K562 (cell line): ENCODE data around the gene MPDU1. TPM values are rescaled to one million over a fixed set of nuclear protein-coding genes. Genes with fewer than 3 reads are reported as not detected.

ENCODE experiments used
- ATAC-seq: fragments of 200-7000 bp; cut with Tn5 transposase; 3 replicates; pipeline ENCODE4 v1.9.1; 2020; ENCODE audit warnings: moderate library complexity
- BruUV-seq: library from RNA; stranded (reverse); fragments of 400-500 nt; replicated peaks from 2 replicates; lab custom pipeline; 2021; lab: Mats Ljungman, UMichigan
- CTCF ChIA-PET: fragments of 300-600 bp; formaldehyde crosslinking; extraction: SDS; loops from one replicate; lab custom pipeline; 2021; ENCODE audit warnings: low intra/inter-chr PET ratio; lab: Yijun Ruan, JAX
- POLR2A ChIA-PET: fragments of 300-600, 350-650 bp; sonication (Branson Sonifier 250); formaldehyde crosslinking; extraction: SDS; loops from one replicate; lab custom pipeline; 2021; ENCODE audit warnings: antibody characterized with exemption, inconsistent platforms; lab: Yijun Ruan, JAX
- DNase-seq, 4 experiments: peaks; one replicate each; pipeline versions ENCODE4 v3.0.0 to v3.0.0-alpha.2; 2011 to 2018; ENCODE audit warnings: low spot score in 3 of 4, mixed read lengths in 3 of 4; ENCODE audit errors: extremely low read depth in 1 of 4
- FAIRE-seq: peaks from 2 replicates; lab custom pipeline; 2011; peaks lifted over from hg19 to GRCh38; lab: Jason Lieb, UNC
- H2AFZ ChIP-seq: 2 replicates; pipeline ENCODE4 v1.6.0; 2011; ENCODE audit warnings: low read depth, low read length, control low read depth, inconsistent platforms
- H3K27ac ChIP-seq: fragments of 200-600 bp; 3 replicates; pipeline ENCODE4 v1.8.0; 2011; ENCODE audit warnings: low read depth, mild to moderate bottlenecking, control low read depth, inconsistent platforms, low read length, moderate library complexity, mixed read lengths; ENCODE audit errors: extremely low read depth
- H3K27me3 ChIP-seq, 2 experiments: fragments of 300-600 bp in 1 of 2; 2 replicates in 1 of 2; 3 replicates in 1 of 2; pipeline versions ENCODE4 v1.6.0 to v1.8.0; 2011; ENCODE audit warnings: inconsistent platforms in 2 of 2, low read length in 2 of 2, mild to moderate bottlenecking in 1 of 2, mixed read lengths in 1 of 2, moderate library complexity in 1 of 2; ENCODE audit not compliant: control insufficient read depth in 2 of 2, insufficient read depth in 2 of 2
- H3K36me3 ChIP-seq: fragments of 300-600 bp; 3 replicates; pipeline ENCODE4 v1.8.0; 2011; ENCODE audit warnings: mild to moderate bottlenecking, low read length, inconsistent platforms; ENCODE audit not compliant: control insufficient read depth, insufficient read depth
- H3K4me1 ChIP-seq, 2 experiments: fragments of 200-600 bp in 1 of 2; replicated peaks in 1 of 2; 2 replicates in 1 of 2; 3 replicates in 1 of 2; pipeline versions ENCODE4 v1.5.1 to v1.8.0; 2011; ENCODE audit warnings: inconsistent platforms in 2 of 2, low read length in 2 of 2, mild to moderate bottlenecking in 1 of 2, mixed read lengths in 1 of 2, moderate library complexity in 1 of 2; ENCODE audit not compliant: control insufficient read depth in 2 of 2, insufficient read depth in 2 of 2
- H3K4me2 ChIP-seq: 2 replicates; pipeline ENCODE4 v1.6.1; 2011; ENCODE audit warnings: low read length, control low read depth, inconsistent platforms, mixed read lengths; ENCODE audit not compliant: insufficient read depth
- H3K4me3 ChIP-seq: fragments of 200-600 bp; sonication (generic), shearing (Covaris generic); 2 replicates; pipeline ENCODE4 v1.5.1; 2016; ENCODE audit warnings: control low read depth, inconsistent platforms
- H3K79me2 ChIP-seq: fragments of 200-600 bp; 3 replicates; pipeline ENCODE4 v1.8.0; 2011; ENCODE audit warnings: low read length, inconsistent platforms; ENCODE audit not compliant: control insufficient read depth, insufficient read depth
- H3K9ac ChIP-seq, 2 experiments: 2 replicates each; pipeline versions ENCODE4 v1.6.0 to v1.6.1; 2011; ENCODE audit warnings: low read depth in 2 of 2, low read length in 2 of 2, control low read depth in 1 of 2, inconsistent platforms in 1 of 2, mild to moderate bottlenecking in 1 of 2, mixed read lengths in 1 of 2; ENCODE audit not compliant: insufficient read depth in 1 of 2
- H3K9me1 ChIP-seq: one replicate; pipeline ENCODE4 v1.6.0; 2011; ENCODE audit warnings: inconsistent platforms, mild to moderate bottlenecking, low read length, moderate library complexity; ENCODE audit not compliant: control insufficient read depth, insufficient read depth
- H3K9me3 ChIP-seq: replicated peaks from 2 replicates; pipeline ENCODE4 v1.5.1; 2011; ENCODE audit warnings: low read depth, low read length, inconsistent platforms; ENCODE audit not compliant: control insufficient read depth, insufficient read depth
- H4K20me1 ChIP-seq: replicated peaks from 2 replicates; pipeline ENCODE4 v1.6.1; 2011; ENCODE audit warnings: low read length, inconsistent platforms, mixed read lengths; ENCODE audit not compliant: control insufficient read depth, insufficient read depth
- CXXC5 ChIP-seq: fragments of 250-450 bp; sonication (Bioruptor Pico); IDR thresholded peaks from 2 replicates; pipeline ENCODE4 v1.8.0; 2022; ENCODE audit warnings: inconsistent platforms, mild to moderate bottlenecking, moderate library complexity
- HMG20B ChIP-seq: fragments of 250-450 bp; sonication (Bioruptor Pico); IDR thresholded peaks from 2 replicates; pipeline ENCODE4 v1.5.0; 2021; ENCODE audit warnings: mild to moderate bottlenecking
- HNRNPK ChIP-seq: fragments of 200-400 bp; formaldehyde crosslinking; IDR thresholded peaks from one replicate; pipeline ENCODE4 v1.6.1; 2018; ENCODE audit warnings: mild to moderate bottlenecking, low read depth, low read length; ENCODE audit not compliant: poor library complexity, severe bottlenecking
- POLR2G ChIP-seq: fragments of 200-400 bp; formaldehyde crosslinking; IDR thresholded peaks from 2 replicates; pipeline ENCODE4 v1.6.1; 2017; ENCODE audit warnings: low read depth, mild to moderate bottlenecking, antibody characterized with exemption, low read length, moderate library complexity
- RBFOX2 ChIP-seq: fragments of 200-400 bp; formaldehyde crosslinking; IDR thresholded peaks from 2 replicates; pipeline ENCODE4 v1.6.1; 2017; ENCODE audit warnings: low read depth, mild to moderate bottlenecking, low read length, moderate library complexity
- RBM22 ChIP-seq: fragments of 200-400 bp; formaldehyde crosslinking; IDR thresholded peaks from 2 replicates; pipeline ENCODE4 v1.6.1; 2018; ENCODE audit warnings: low read length, low read depth; ENCODE audit not compliant: poor library complexity, severe bottlenecking
- ZFX ChIP-seq: sonication (generic); formaldehyde crosslinking; IDR thresholded peaks from 2 replicates; pipeline ENCODE4 v1.8.0; 2022; ENCODE audit warnings: mild to moderate bottlenecking, missing genetic modification reagents, moderate library complexity
- ZNF785 ChIP-seq: fragments of 250-450 bp; sonication (Bioruptor Pico); IDR thresholded peaks from 2 replicates; pipeline ENCODE4 v1.4.0; 2020; ENCODE audit warnings: mild to moderate bottlenecking
- WGBS: fragments of 100-300 bp; shearing (Covaris generic); methylation state at CpG from one replicate; pipeline ENCODE4 v1.1.6; 2016; ENCODE audit warnings: low coverage, mixed read lengths; ENCODE audit not compliant: insufficient coverage; ENCODE audit errors: missing lambda C conversion rate; 5-methylcytosine and 5-hydroxymethylcytosine counted together
- in situ Hi-C: fragments of 300-500 bp; cut with MboI; formaldehyde crosslinking; loops from 4 replicates; pipeline ENCODE4 v1.15.0; 2018; ENCODE audit warnings: inconsistent platforms, mixed read lengths
- intact Hi-C: fragments of 100-400 bp; cut with micrococcal nuclease; formaldehyde crosslinking; loops from 2 replicates; pipeline ENCODE4 v1.14.2; 2022
- polyA plus RNA-seq, 8 experiments: library from polyadenylated mRNA; depleted of rRNA in 4 of 8; stranded (reverse) in 5 of 8; unstranded in 3 of 8; fragments of >200 nt; fragmentation: Nextera tagmentation in 2 of 8; fragmentation: Illumina TruSeq in 1 of 8; extraction: Ambion mirVana in 2 of 8; extraction: Trizol in 1 of 8; gene quantifications; 2 replicates each; pipeline versions ENCODE4 v1.2.1 to v1.2.3, GENCODE V29; 2011 to 2014; ENCODE audit warnings: inconsistent platforms in 1 of 8, missing spikeins in 1 of 8
- total RNA-seq, 7 experiments: library from RNA; depleted of rRNA in 6 of 7; stranded (reverse); fragments of >200 nt in 6 of 7; fragmentation: Illumina TruSeq in 2 of 7; extraction: Trizol in 2 of 7; gene quantifications; 2 replicates each; pipeline versions ENCODE4 v1.2.1 to v1.2.3, GENCODE V29; 2011 to 2021; ENCODE audit warnings: low replicate concordance in 1 of 7
- TF ChIP-seq, protein P1 (sequence below): sonication (generic); formaldehyde crosslinking; IDR thresholded peaks from 2 replicates; pipeline ENCODE4 v1.8.1; 2023; ENCODE audit warnings: mild to moderate bottlenecking, missing genetic modification reagents

MPDU1 gene
- total and polyA plus RNA-seq, 9 of the 15 experiments (the other 6 are each of a cell fraction or from before 2014, with no cell fraction given), result 4.9 to 179 (median 77.1) TPM

DNA sequence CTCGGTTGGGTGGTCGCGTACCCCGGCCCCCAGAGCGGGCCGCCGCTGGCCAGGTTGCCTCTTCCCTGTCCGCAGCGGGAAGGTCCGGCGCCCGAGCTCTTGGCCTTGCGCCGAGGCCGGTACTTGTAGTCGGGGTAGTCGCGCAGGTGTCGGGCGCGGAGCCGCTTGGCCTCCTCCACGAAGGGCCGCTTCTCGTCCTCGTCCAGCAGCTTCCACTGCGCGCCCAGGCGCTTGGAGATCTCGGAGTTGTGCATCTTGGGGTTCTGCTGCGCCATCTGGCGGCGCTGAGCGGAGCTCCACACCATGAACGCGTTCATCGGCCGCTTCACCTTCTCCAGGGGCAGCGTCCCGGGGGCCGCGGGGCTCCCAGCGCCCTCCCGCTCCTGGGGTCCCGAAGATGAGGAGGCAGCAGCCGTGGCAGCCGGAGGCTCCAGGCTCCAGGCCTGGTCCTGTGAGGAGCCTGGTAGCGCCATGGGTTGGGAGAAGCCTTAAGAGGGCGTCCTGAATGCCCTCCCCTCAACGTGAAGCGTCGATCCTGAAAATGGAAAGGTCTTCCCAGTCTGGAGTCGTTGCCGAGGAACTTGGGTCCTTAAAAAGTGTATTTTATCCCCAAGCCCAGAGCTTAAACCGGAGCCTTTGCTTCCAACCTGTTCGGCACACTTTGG, 5.7 kb downstream of the MPDU1 start:
- Histone ChIP-seq H3K9ac (no peak overlapping the region), H3K4me1 (peaks cover 28 to 50% of the 10 kb centered on the region in 2 experiments), H3K36me3 (peaks cover 73% of the 10 kb centered on the region), H3K27me3 (no peaks in the 10 kb centered on the region), H3K9me3 (no peaks in the 10 kb centered on the region), H3K27ac (no peak overlapping the region), H3K9me1 (no peaks in the 10 kb centered on the region), H4K20me1 (no peaks in the 10 kb centered on the region), H3K79me2 (peaks cover 47% of the 10 kb centered on the region), H2AFZ (no peak overlapping the region), H3K4me3 (no peak overlapping the region), H3K4me2 (no peak overlapping the region)
- 96% methylated on average over 12 of the region's 56 CpGs for WGBS
- FAIRE-seq, result no peak
- BruUV-seq, result no TSS peak
- ATAC-seq, result no peak
- in situ Hi-C loops (no loop called here), intact Hi-C loops (loop anchor here (5.0 kb wide), 1 partner anchor 98 kb away; the partner anchor contains the start of genes TP53 and WRAP53)
- DNase-seq, result no peak
- CTCF ChIA-PET, result no interaction called here
- TF ChIP-seq RBFOX2 (peak; percentile 34), POLR2G (peak; percentile 51; the same call in 1 of the 2 replicates), ZFX (no peak), CXXC5 (no peak), HMG20B (CRISPR knock-in tag) (no peak), ZNF785 (no peak), RBM22 (peak; percentile 21), HNRNPK (no peak)
- TF ChIP-seq, protein P1, sequence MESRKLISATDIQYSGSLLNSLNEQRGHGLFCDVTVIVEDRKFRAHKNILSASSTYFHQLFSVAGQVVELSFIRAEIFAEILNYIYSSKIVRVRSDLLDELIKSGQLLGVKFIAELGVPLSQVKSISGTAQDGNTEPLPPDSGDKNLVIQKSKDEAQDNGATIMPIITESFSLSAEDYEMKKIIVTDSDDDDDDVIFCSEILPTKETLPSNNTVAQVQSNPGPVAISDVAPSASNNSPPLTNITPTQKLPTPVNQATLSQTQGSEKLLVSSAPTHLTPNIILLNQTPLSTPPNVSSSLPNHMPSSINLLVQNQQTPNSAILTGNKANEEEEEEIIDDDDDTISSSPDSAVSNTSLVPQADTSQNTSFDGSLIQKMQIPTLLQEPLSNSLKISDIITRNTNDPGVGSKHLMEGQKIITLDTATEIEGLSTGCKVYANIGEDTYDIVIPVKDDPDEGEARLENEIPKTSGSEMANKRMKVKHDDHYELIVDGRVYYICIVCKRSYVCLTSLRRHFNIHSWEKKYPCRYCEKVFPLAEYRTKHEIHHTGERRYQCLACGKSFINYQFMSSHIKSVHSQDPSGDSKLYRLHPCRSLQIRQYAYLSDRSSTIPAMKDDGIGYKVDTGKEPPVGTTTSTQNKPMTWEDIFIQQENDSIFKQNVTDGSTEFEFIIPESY, result peak; percentile 93
- POLR2A ChIA-PET, result interaction anchor here (1.0 to 1.7 kb wide), 5 partner anchors 8 to 114 kb away, joined by 3 to 6 read pairs (median 3); partner anchors contain the start of gene CD68
